ENCODE measurements around the gene PTGS1. TPM values are rescaled to one million over a fixed set of nuclear protein-coding genes. Genes with fewer than 3 reads are reported as not detected.

The PTGS1 gene
- total RNA-seq, 2 donors from 2014 or later = 4.6 to 6.2 TPM

DNA sequence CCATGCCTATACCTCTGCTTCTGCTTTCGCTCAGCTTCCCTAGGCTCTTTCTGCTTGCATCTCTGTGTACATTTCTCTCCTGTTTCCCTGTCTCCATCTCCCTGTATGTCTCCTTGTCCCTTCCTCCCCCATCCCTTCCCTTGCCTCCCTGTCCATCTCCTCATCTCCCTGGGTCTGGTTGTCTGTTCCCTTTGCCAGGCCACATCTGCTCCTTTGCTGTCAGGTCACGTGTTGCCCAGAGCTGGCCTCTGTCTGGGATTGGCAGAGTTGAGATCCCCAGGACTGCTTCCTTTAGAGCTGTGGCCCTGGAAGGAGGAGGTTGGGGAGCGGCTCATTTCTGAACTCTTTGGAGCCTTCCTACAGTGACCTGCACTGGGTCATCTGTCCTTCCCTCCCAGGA, 31.8 kb upstream of the PTGS1 start:
- intact Hi-C loops (cut with DNase I) = no loop called here
- Histone ChIP-seq H3K36me3 (no peaks in the 10 kb centered on the region), H3K27me3 (replicated peaks; ENCODE audit: insufficient read depth) (no peaks in the 10 kb centered on the region), H3K4me1 (replicated peaks) (no peaks in the 10 kb centered on the region), H3K4me3 (no peak overlapping the region), H3K9me3 (no peaks in the 10 kb centered on the region), H3K27ac (no peak overlapping the region)
- WGBS = 68% methylated on average over 3 of the region's 3 CpGs
- no peak for TF ChIP-seq POLR2AphosphoS5 (IDR thresholded peaks at IDR 0.05)
- TF ChIP-seq, protein P1, sequence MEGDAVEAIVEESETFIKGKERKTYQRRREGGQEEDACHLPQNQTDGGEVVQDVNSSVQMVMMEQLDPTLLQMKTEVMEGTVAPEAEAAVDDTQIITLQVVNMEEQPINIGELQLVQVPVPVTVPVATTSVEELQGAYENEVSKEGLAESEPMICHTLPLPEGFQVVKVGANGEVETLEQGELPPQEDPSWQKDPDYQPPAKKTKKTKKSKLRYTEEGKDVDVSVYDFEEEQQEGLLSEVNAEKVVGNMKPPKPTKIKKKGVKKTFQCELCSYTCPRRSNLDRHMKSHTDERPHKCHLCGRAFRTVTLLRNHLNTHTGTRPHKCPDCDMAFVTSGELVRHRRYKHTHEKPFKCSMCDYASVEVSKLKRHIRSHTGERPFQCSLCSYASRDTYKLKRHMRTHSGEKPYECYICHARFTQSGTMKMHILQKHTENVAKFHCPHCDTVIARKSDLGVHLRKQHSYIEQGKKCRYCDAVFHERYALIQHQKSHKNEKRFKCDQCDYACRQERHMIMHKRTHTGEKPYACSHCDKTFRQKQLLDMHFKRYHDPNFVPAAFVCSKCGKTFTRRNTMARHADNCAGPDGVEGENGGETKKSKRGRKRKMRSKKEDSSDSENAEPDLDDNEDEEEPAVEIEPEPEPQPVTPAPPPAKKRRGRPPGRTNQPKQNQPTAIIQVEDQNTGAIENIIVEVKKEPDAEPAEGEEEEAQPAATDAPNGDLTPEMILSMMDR (IDR thresholded peaks at IDR 0.05) = no peak
- no peak for DNase-seq (ENCODE audit: low spot score)

DNA sequence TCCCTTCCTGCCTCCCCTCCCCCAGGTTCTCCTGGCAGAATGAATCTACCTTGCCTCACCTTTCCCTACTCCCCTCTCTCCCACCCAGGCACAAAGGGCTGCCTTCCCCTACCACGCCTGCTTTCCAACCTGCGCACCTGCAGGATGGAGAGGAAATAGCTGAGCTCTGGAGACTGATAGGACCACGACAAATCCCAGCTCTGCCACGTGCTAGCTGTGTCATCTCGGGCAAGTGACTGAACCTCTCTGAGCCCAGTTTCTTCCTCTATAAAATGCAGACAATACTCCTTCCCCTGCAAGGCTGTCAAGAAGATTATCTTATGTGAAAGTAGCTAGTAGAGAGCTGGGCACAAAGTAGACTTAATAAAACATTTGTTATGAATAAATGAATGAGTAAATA, 31.2 kb upstream of the PTGS1 start:
- Histone ChIP-seq H3K9me3 (no peaks in the 10 kb centered on the region), H3K4me3 (no peak overlapping the region), H3K36me3 (no peaks in the 10 kb centered on the region), H3K4me1 (replicated peaks) (no peaks in the 10 kb centered on the region), H3K27ac (no peak overlapping the region), H3K27me3 (replicated peaks; ENCODE audit: insufficient read depth) (no peaks in the 10 kb centered on the region)
- TF ChIP-seq, protein P1 (IDR thresholded peaks at IDR 0.05) = no peak
- TF ChIP-seq POLR2A (IDR thresholded peaks at IDR 0.05) = no peak
- WGBS = 64% methylated on average over 5 of the region's 5 CpGs
- intact Hi-C loops (cut with DNase I) = no loop called here
- DNase-seq (ENCODE audit: low spot score) = no peak

GRCh38 chr9:122340161-122340560, 30.7 kb upstream of the PTGS1 start:
- Histone ChIP-seq H3K4me3 (no peak overlapping the region), H3K4me1 (replicated peaks) (no peaks in the 10 kb centered on the region), H3K27ac (no peak overlapping the region), H3K27me3 (replicated peaks; ENCODE audit: insufficient read depth) (no peaks in the 10 kb centered on the region), H3K9me3 (no peaks in the 10 kb centered on the region), H3K36me3 (no peaks in the 10 kb centered on the region)
- 70% methylated on average over 6 of the region's 6 CpGs for WGBS
- intact Hi-C loops (cut with DNase I) = no loop called here
- TF ChIP-seq POLR2A (IDR thresholded peaks at IDR 0.05) (no peak), POLR2AphosphoS5 (IDR thresholded peaks at IDR 0.05) (no peak)
- TF ChIP-seq, protein P1 (IDR thresholded peaks at IDR 0.05) = no peak
- DNase-seq (ENCODE audit: low spot score) = no peak

GRCh38 chr9:122342323-122343050, 28.3 kb upstream of the PTGS1 start:
- H3K27ac ChIP-seq = no peak overlapping the region
- TF ChIP-seq POLR2AphosphoS5 (IDR thresholded peaks at IDR 0.05) = no peak
- TF ChIP-seq POLR2A (IDR thresholded peaks at IDR 0.05) = no peak
- TF ChIP-seq, protein P1 (IDR thresholded peaks at IDR 0.05) = no peak
- no peaks in the 10 kb centered on the region for H3K9me3 ChIP-seq
- no peaks in the 10 kb centered on the region for H3K36me3 ChIP-seq
- H3K4me1 ChIP-seq (replicated peaks) = no peaks in the 10 kb centered on the region
- intact Hi-C loops (cut with DNase I) = no loop called here
- DNase-seq (ENCODE audit: low spot score) = no peak
- no peaks in the 10 kb centered on the region for H3K27me3 ChIP-seq (replicated peaks; ENCODE audit: insufficient read depth)
- H3K4me3 ChIP-seq = no peak overlapping the region
- WGBS = 71% methylated on average over 15 of the region's 15 CpGs

All from prostate gland (tissue), 2 donors.